Stimulated activated CD8-positive, alpha-beta memory T cell treated with anti-CD3 and anti-CD28 coated beads, Interleukin-12 subunit alpha, Interleukin-12 subunit beta, amount 100 ng/mL, for 24 hours (primary cell): ENCODE measurements around the gene CIB4.
"Not testable (repeated sequence)": the region's sequence is repeated elsewhere in the genome, so short reads cannot be mapped to it uniquely, and the experiment has no call there.

ENCODE experiments used
- DNase-seq: peaks from one replicate; pipeline ENCODE4 v3.0.0-alpha.2; 2020; ENCODE audit errors: extremely low read depth

CIB4 gene

GRCh38 chr2:26568076-26568890 lies 72.9 kb downstream of the CIB4 start:
- DNase-seq = no peak

- no peak for DNase-seq
Observed at GRCh38 chr2:26567534-26567933, 73.6 kb downstream of the CIB4 start.

GRCh38 chr2:26566731-26567130 lies 74.4 kb downstream of the CIB4 start:
- not testable (repeated sequence) for DNase-seq

GRCh38 chr2:26566081-26566375 lies 75.1 kb downstream of the CIB4 start:
- DNase-seq = no peak

GRCh38 chr2:26564121-26564644 lies 77.0 kb downstream of the CIB4 start:
- no peak for DNase-seq

GRCh38 chr2:26563686-26564085 lies 77.5 kb downstream of the CIB4 start:
- DNase-seq = no peak

GRCh38 chr2:26562811-26563645 lies 78.1 kb downstream of the CIB4 start:
- DNase-seq = no peak

- DNase-seq = no peak
Observed at GRCh38 chr2:26561918-26562810, 79.0 kb downstream of the CIB4 start.

- DNase-seq = no peak
Observed at GRCh38 chr2:26561376-26561775, 79.8 kb downstream of the CIB4 start.

- DNase-seq = no peak
Observed at GRCh38 chr2:26560892-26561291, 80.3 kb downstream of the CIB4 start.

GRCh38 chr2:26559556-26559955 lies 81.6 kb downstream of the CIB4 start:
- no peak for DNase-seq

- no peak for DNase-seq
Observed at GRCh38 chr2:26559044-26559405, 82.1 kb downstream of the CIB4 start.

GRCh38 chr2:26558271-26559043 lies 82.7 kb downstream of the CIB4 start:
- no peak for DNase-seq

- DNase-seq = no peak
Observed at GRCh38 chr2:26557244-26557925, 83.8 kb downstream of the CIB4 start.

- DNase-seq = no peak
Observed at GRCh38 chr2:26556309-26557243, 84.6 kb downstream of the CIB4 start.

- DNase-seq = no peak
Observed at GRCh38 chr2:26555246-26556133, 85.7 kb downstream of the CIB4 start.

GRCh38 chr2:26552641-26553374 lies 88.4 kb downstream of the CIB4 start:
- DNase-seq = no peak
